Measurements from ENCODE around the gene BICRA. TPM values are rescaled to one million over a fixed set of nuclear protein-coding genes. Genes with fewer than 3 reads are reported as not detected.

BICRA gene
- total and polyA plus RNA-seq, 9 of the 15 experiments (the other 6 are each of a cell fraction or from before 2014, with no cell fraction given), result 0.01 to 8.8 (median 1.2) TPM

DNA sequence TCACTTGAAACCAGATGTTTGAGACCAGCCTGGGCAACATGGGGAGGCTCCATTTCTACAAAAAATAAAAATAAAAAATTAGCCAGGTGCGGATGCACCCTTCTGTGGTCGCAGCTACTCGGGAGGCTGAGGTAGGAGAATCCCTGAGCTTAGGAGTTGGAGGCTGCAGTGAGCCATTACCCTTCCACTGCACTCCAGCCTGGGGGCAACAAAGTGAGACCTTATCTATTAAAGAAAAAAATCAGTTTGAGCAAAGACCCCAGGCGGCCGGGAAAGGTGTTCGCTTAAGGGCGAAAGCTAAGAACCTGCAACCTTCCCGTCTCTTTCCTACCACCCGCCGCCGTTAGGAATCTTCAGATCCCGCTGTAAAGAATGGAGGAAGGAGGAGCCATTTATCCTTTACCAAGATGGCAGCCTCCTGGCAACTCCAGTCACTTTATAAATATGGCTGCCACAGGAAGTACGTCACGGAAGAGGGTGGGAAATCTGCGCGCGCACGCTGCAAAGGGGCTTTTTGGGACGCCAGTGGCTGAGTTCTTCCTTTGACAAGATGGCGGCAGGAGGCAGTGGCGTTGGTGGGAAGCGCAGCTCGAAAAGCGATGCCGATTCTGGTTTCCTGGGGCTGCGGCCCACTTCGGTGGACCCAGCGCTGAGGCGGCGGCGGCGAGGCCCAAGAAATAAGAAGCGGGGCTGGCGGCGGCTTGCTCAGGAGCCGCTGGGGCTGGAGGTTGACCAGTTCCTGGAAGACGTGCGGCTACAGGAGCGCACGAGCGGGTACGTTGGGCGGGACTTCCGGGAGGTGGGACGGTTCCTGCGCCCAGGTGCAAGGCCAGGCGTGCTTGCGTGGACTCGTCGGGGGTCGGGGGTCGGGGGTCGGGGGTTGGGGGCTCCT lies 136.3 kb downstream of the BICRA start, which contains the start of gene NOP53 (continued):
- TF ChIP-seq PRPF4 (IDR thresholded peaks at IDR 0.05; ENCODE audit: insufficient read depth, low read depth, low read length, poor library complexity, severe bottlenecking) (no peak), CREM (IDR thresholded peaks at IDR 0.05; ENCODE audit: low read depth) (peak; percentile 97), ZNF24 (IDR thresholded peaks at IDR 0.05) (no peak), KDM1A (IDR thresholded peaks at IDR 0.05) (no peak), ZNF239 (CRISPR knock-in tag; IDR thresholded peaks at IDR 0.05) (no peak), TCF3 (CRISPR knock-in tag; IDR thresholded peaks at IDR 0.05) (peak; percentile 20; the same call in 1 of the 2 replicates), SP2 (IDR thresholded peaks at IDR 0.05; ENCODE audit: extremely low read depth, low read depth, low read length, poor library complexity, severe bottlenecking) (peak; percentile 27), CHD1 (IDR thresholded peaks at IDR 0.05; ENCODE audit: low read length) (peak; percentile 45), GTF2A2 (tag; IDR thresholded peaks at IDR 0.05) (no peak), PURB (CRISPR knock-in tag; IDR thresholded peaks at IDR 0.05; ENCODE audit: low read depth) (no peak), PTRF (tag; IDR thresholded peaks at IDR 0.05) (no peak), PHB2 (IDR thresholded peaks at IDR 0.05; ENCODE audit: low read depth) (no peak), MTA3 (IDR thresholded peaks at IDR 0.05; ENCODE audit: borderline replicate concordance) (peak; percentile 89; the same call in 1 of the 2 replicates), ZNF277 (CRISPR knock-in tag; IDR thresholded peaks at IDR 0.05; ENCODE audit: borderline replicate concordance) (no peak), IRF2 (CRISPR knock-in tag; IDR thresholded peaks at IDR 0.05) (no peak), TAF9B (IDR thresholded peaks at IDR 0.05; ENCODE audit: partially characterized antibody) (peak; percentile 96), ZNF384 (IDR thresholded peaks at IDR 0.05; ENCODE audit: low read depth, low read length) (no peak), ASH1L (IDR thresholded peaks at IDR 0.05; ENCODE audit: borderline replicate concordance, low read depth, partially characterized antibody) (peak; percentile 36), IFI16 (CRISPR knock-in tag; IDR thresholded peaks at IDR 0.05) (no peak), ZNF121 (CRISPR knock-in tag; conservative IDR thresholded peaks at IDR 0.05) (0 out of 2 replicates have a peak, but pooled peaks have one; percentile 2)
- TF ChIP-seq, protein P1, sequence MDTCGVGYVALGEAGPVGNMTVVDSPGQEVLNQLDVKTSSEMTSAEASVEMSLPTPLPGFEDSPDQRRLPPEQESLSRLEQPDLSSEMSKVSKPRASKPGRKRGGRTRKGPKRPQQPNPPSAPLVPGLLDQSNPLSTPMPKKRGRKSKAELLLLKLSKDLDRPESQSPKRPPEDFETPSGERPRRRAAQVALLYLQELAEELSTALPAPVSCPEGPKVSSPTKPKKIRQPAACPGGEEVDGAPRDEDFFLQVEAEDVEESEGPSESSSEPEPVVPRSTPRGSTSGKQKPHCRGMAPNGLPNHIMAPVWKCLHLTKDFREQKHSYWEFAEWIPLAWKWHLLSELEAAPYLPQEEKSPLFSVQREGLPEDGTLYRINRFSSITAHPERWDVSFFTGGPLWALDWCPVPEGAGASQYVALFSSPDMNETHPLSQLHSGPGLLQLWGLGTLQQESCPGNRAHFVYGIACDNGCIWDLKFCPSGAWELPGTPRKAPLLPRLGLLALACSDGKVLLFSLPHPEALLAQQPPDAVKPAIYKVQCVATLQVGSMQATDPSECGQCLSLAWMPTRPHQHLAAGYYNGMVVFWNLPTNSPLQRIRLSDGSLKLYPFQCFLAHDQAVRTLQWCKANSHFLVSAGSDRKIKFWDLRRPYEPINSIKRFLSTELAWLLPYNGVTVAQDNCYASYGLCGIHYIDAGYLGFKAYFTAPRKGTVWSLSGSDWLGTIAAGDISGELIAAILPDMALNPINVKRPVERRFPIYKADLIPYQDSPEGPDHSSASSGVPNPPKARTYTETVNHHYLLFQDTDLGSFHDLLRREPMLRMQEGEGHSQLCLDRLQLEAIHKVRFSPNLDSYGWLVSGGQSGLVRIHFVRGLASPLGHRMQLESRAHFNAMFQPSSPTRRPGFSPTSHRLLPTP (IDR thresholded peaks at IDR 0.05; ENCODE audit: borderline replicate concordance, extremely low read depth, insufficient read length), result no peak
- TF ChIP-seq, protein P2, sequence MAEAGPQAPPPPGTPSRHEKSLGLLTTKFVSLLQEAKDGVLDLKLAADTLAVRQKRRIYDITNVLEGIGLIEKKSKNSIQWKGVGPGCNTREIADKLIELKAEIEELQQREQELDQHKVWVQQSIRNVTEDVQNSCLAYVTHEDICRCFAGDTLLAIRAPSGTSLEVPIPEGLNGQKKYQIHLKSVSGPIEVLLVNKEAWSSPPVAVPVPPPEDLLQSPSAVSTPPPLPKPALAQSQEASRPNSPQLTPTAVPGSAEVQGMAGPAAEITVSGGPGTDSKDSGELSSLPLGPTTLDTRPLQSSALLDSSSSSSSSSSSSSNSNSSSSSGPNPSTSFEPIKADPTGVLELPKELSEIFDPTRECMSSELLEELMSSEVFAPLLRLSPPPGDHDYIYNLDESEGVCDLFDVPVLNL (CRISPR knock-in tag; IDR thresholded peaks at IDR 0.05; ENCODE audit: low read depth), result no peak
- TF ChIP-seq, protein P3, sequence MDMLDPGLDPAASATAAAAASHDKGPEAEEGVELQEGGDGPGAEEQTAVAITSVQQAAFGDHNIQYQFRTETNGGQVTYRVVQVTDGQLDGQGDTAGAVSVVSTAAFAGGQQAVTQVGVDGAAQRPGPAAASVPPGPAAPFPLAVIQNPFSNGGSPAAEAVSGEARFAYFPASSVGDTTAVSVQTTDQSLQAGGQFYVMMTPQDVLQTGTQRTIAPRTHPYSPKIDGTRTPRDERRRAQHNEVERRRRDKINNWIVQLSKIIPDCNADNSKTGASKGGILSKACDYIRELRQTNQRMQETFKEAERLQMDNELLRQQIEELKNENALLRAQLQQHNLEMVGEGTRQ (CRISPR knock-in tag; IDR thresholded peaks at IDR 0.05), result no peak

All from K562 (cell line).